IMR-90 (cell line): Measurements from ENCODE around the gene KCNAB2. TPM values are rescaled to one million over a fixed set of nuclear protein-coding genes. Genes with fewer than 3 reads are reported as not detected.

Experiments used
- ATAC-seq: fragments of 200-7000 bp; cut with Tn5 transposase; 2 replicates; pipeline ENCODE4 v1.9.1; 2020; ENCODE audit warnings: low read depth, mild to moderate bottlenecking, moderate library complexity
- BruUV-seq: library from RNA; stranded (reverse); fragments of 400-500 nt; replicated peaks from 2 replicates; lab custom pipeline; 2021; lab: Mats Ljungman, UMichigan
- CTCF ChIA-PET: fragments of 300-600 bp; formaldehyde crosslinking; extraction: SDS; loops from one replicate; lab custom pipeline; 2021; ENCODE audit warnings: antibody characterized with exemption; lab: Yijun Ruan, JAX
- POLR2A ChIA-PET: fragments of 300-600 bp; sonication (Branson Sonifier 250); formaldehyde crosslinking; loops from one replicate; lab custom pipeline; 2022; ENCODE audit warnings: antibody characterized with exemption; ENCODE audit not compliant: unreplicated experiment; lab: Charles Lee
- DNase-seq: peaks from one replicate; pipeline ENCODE4 v3.0.0; 2013
- H2AFZ ChIP-seq: replicated peaks from 2 replicates; pipeline ENCODE3; 2013; ENCODE audit warnings: low read length, mild to moderate bottlenecking; ENCODE audit not compliant: poor library complexity
- H2AK5ac ChIP-seq: 2 replicates; pipeline ENCODE4 v1.6.1; 2013; ENCODE audit warnings: low read depth, low read length, inconsistent platforms
- H2AK9ac ChIP-seq: replicated peaks from 2 replicates; pipeline ENCODE3; 2013; ENCODE audit warnings: mild to moderate bottlenecking, low read depth, low read length, moderate library complexity; ENCODE audit not compliant: poor library complexity
- H2BK120ac ChIP-seq: 2 replicates; pipeline ENCODE4 v1.6.1; 2013; ENCODE audit warnings: low read depth, low read length, inconsistent platforms
- H2BK15ac ChIP-seq: 3 replicates; pipeline ENCODE4 v1.6.1; 2013; ENCODE audit warnings: low read depth, low read length, inconsistent platforms
- H2BK20ac ChIP-seq: 2 replicates; pipeline ENCODE4 v1.6.1; 2013; ENCODE audit warnings: low read depth, mild to moderate bottlenecking, inconsistent platforms, low read length, moderate library complexity
- H2BK5ac ChIP-seq: 2 replicates; pipeline ENCODE4 v1.6.1; 2013; ENCODE audit warnings: mild to moderate bottlenecking, low read depth, low read length, inconsistent platforms; ENCODE audit not compliant: poor library complexity, severe bottlenecking
- H3K14ac ChIP-seq: replicated peaks from 2 replicates; pipeline ENCODE4 v1.6.1; 2013; ENCODE audit warnings: low read depth, low read length, inconsistent platforms
- H3K18ac ChIP-seq: 2 replicates; pipeline ENCODE4 v1.6.1; 2013; ENCODE audit warnings: low read depth, low read length, control low read depth
- H3K23ac ChIP-seq: 2 replicates; pipeline ENCODE4 v1.6.1; 2013; ENCODE audit warnings: low read depth, low read length, inconsistent platforms
- H3K27ac ChIP-seq: 2 replicates; pipeline ENCODE4 v1.5.1; 2013; ENCODE audit warnings: mild to moderate bottlenecking, control low read depth, low read length; ENCODE audit not compliant: insufficient read depth
- H3K27me3 ChIP-seq: 2 replicates; pipeline ENCODE4 v1.6.1; 2013; ENCODE audit warnings: low read length; ENCODE audit not compliant: control insufficient read depth, insufficient read depth
- H3K36me3 ChIP-seq: 2 replicates; pipeline ENCODE4 v1.6.1; 2013; ENCODE audit warnings: low read length, mixed read lengths; ENCODE audit not compliant: control insufficient read depth, insufficient read depth
- H3K4ac ChIP-seq: 2 replicates; pipeline ENCODE4 v1.6.1; 2013; ENCODE audit warnings: low read depth, low read length, inconsistent platforms
- H3K4me1 ChIP-seq: 2 replicates; pipeline ENCODE4 v1.6.1; 2013; ENCODE audit warnings: low read length, mixed read lengths; ENCODE audit not compliant: control insufficient read depth, insufficient read depth
- H3K4me2 ChIP-seq: 2 replicates; pipeline ENCODE4 v1.6.1; 2013; ENCODE audit warnings: low read depth, mild to moderate bottlenecking, control low read depth, low read length, moderate library complexity
- H3K4me3 ChIP-seq: 2 replicates; pipeline ENCODE4 v1.5.1; 2013; ENCODE audit warnings: low read depth, mild to moderate bottlenecking, control low read depth, low read length, moderate library complexity; ENCODE audit not compliant: insufficient read depth
- H3K56ac ChIP-seq: 2 replicates; pipeline ENCODE4 v1.6.1; 2013; ENCODE audit warnings: low read length, inconsistent platforms; ENCODE audit not compliant: insufficient read depth; ENCODE audit errors: extremely low read depth
- H3K79me1 ChIP-seq, 2 experiments: 2 replicates each; pipeline ENCODE4 v1.6.1; 2013; ENCODE audit warnings: low read length in 2 of 2, inconsistent platforms in 1 of 2, low read depth in 1 of 2
- H3K9ac ChIP-seq: 2 replicates; pipeline ENCODE4 v1.6.1; 2013; ENCODE audit warnings: low read depth, low read length, control low read depth
- H3K9me1 ChIP-seq: 2 replicates; pipeline ENCODE4 v1.6.1; 2013; ENCODE audit warnings: low read length, inconsistent platforms; ENCODE audit not compliant: insufficient read depth
- H3K9me3 ChIP-seq: 2 replicates; pipeline ENCODE4 v1.6.1; 2013; ENCODE audit warnings: low read length; ENCODE audit not compliant: control insufficient read depth, insufficient read depth
- H4K20me1 ChIP-seq: 2 replicates; pipeline ENCODE4 v1.6.1; 2013; ENCODE audit warnings: low read length, inconsistent platforms; ENCODE audit not compliant: insufficient read depth
- H4K5ac ChIP-seq: 2 replicates; pipeline ENCODE4 v1.6.1; 2013; ENCODE audit warnings: mild to moderate bottlenecking, low read depth, low read length, control low read depth
- H4K8ac ChIP-seq, 2 experiments: 2 replicates each; pipeline ENCODE4 v1.6.1; 2013; ENCODE audit warnings: low read depth in 2 of 2, low read length in 2 of 2, control low read depth in 1 of 2, inconsistent platforms in 1 of 2
- H4K91ac ChIP-seq: 2 replicates; pipeline ENCODE4 v1.6.1; 2013; ENCODE audit warnings: low read depth, low read length, inconsistent platforms; ENCODE audit not compliant: insufficient read depth
- BHLHE40 ChIP-seq: fragments of 150-350 bp; IDR thresholded peaks from 2 replicates; pipeline ENCODE4 v1.6.1; 2016; ENCODE audit warnings: mild to moderate bottlenecking, low read depth, low read length
- CEBPB ChIP-seq: IDR thresholded peaks from 2 replicates; pipeline ENCODE4 v1.6.1; 2012; ENCODE audit warnings: low read depth, low read length, improper control_type of control experiment
- CHD1 ChIP-seq: IDR thresholded peaks from 2 replicates; pipeline ENCODE4 v1.6.1; 2012; ENCODE audit warnings: low read depth, low read length, improper control_type of control experiment
- ELK1 ChIP-seq: fragments of 150-350 bp; IDR thresholded peaks from 2 replicates; pipeline ENCODE4 v1.6.1; 2016; ENCODE audit warnings: low read depth, mild to moderate bottlenecking, low read length, moderate library complexity, borderline replicate concordance
- FOS ChIP-seq: fragments of 150-350 bp; IDR thresholded peaks from 2 replicates; pipeline ENCODE4 v1.6.1; 2016; ENCODE audit warnings: low read depth, low read length
- MAFK ChIP-seq: IDR thresholded peaks from 2 replicates; pipeline ENCODE4 v1.6.1; 2012; ENCODE audit warnings: low read depth, low read length, improper control_type of control experiment
- MAZ ChIP-seq: IDR thresholded peaks from 2 replicates; pipeline ENCODE4 v1.6.1; 2012; ENCODE audit warnings: low read depth, mild to moderate bottlenecking, low read length, improper control_type of control experiment, moderate library complexity, borderline replicate concordance
- NFE2L2 ChIP-seq: fragments of 150-350 bp; IDR thresholded peaks from 2 replicates; pipeline ENCODE4 v1.6.1; 2016; ENCODE audit warnings: low read depth, mild to moderate bottlenecking, low read length
- POLR2A ChIP-seq: IDR thresholded peaks from 2 replicates; pipeline ENCODE4 v1.6.1; 2012; ENCODE audit warnings: mild to moderate bottlenecking, low read depth, low read length
- RAD21 ChIP-seq: IDR thresholded peaks from 2 replicates; pipeline ENCODE4 v1.6.1; 2012; ENCODE audit warnings: low read length, improper control_type of control experiment
- RCOR1 ChIP-seq: IDR thresholded peaks from 2 replicates; pipeline ENCODE4 v1.6.1; 2012; ENCODE audit warnings: mild to moderate bottlenecking, low read length, improper control_type of control experiment; ENCODE audit not compliant: insufficient replicate concordance
- RFX5 ChIP-seq: IDR thresholded peaks from 2 replicates; pipeline ENCODE4 v1.8.0; 2012; ENCODE audit warnings: low read depth, mild to moderate bottlenecking, low read length, moderate library complexity
- SMC3 ChIP-seq: fragments of 150-350 bp; IDR thresholded peaks from 2 replicates; pipeline ENCODE4 v1.6.1; 2016; ENCODE audit warnings: low read depth, mild to moderate bottlenecking, antibody characterized with exemption, low read length, moderate library complexity
- WGBS, 2 experiments: methylation state at CpG; one replicate each; pipeline versions ENCODE4 v1.1.5 to v1.1.7; 2013; ENCODE audit warnings: missing lambda C conversion rate in 2 of 2; ENCODE audit not compliant: insufficient read length in 1 of 2; ENCODE audit errors: extremely low coverage in 2 of 2; 5-methylcytosine and 5-hydroxymethylcytosine counted together
- dilution Hi-C: fragments of 300-500 bp; cut with HindIII; formaldehyde crosslinking; loops from one replicate; pipeline ENCODE4 v1.14.3; 2018; ENCODE audit warnings: low sequenced_read_pairs; ENCODE audit not compliant: unreplicated experiment
- in situ Hi-C: fragments of 300-500 bp; cut with MboI; formaldehyde crosslinking; loops from 3 replicates; pipeline ENCODE4 v1.14.3; 2019; ENCODE audit warnings: low sequenced_read_pairs, inconsistent platforms, mixed read lengths
- intact Hi-C: fragments of 100-400 bp; cut with micrococcal nuclease; formaldehyde crosslinking; loops from 2 replicates; pipeline ENCODE4 v1.10.0; 2022
- polyA plus RNA-seq, 3 experiments: library from polyadenylated mRNA; depleted of rRNA; stranded (reverse); fragments of >200 nt; gene quantifications; 2 replicates each; pipeline ENCODE4 v1.2.3, GENCODE V29; 2012; ENCODE audit warnings: low replicate concordance in 1 of 3
- total RNA-seq: library from RNA; depleted of rRNA; stranded (reverse); fragments of >200 nt; gene quantifications from 2 replicates; pipeline ENCODE4 v1.2.3, GENCODE V29; 2012

The KCNAB2 gene
- total and polyA plus RNA-seq, 2 of the 4 experiments (the other 2 are of a cell fraction): 1.3 to 4.2 TPM

- Histone ChIP-seq H3K4me1 (no peaks in the 10 kb centered on the region), H4K8ac (no peak overlapping the region), H3K27me3 (peaks cover 3% of the 10 kb centered on the region; the same call in 1 of the 2 replicates), H3K27ac (no peak overlapping the region), H3K23ac (no peak overlapping the region), H4K91ac (no peak overlapping the region), H2AK5ac (no peak overlapping the region), H3K79me1 (no peaks in the 10 kb centered on the region), H3K18ac (no peak overlapping the region), H3K4ac (no peak overlapping the region), H4K20me1 (no peaks in the 10 kb centered on the region), H3K36me3 (no peaks in the 10 kb centered on the region), H2BK120ac (no peak overlapping the region), H2BK5ac (no peak overlapping the region), H3K9ac (no peak overlapping the region), H3K4me2 (no peak overlapping the region), H3K9me1 (no peaks in the 10 kb centered on the region), H3K56ac (no peak overlapping the region), H3K9me3 (peaks cover 5% of the 10 kb centered on the region; the same call in 1 of the 2 replicates), H4K5ac (no peak overlapping the region), H3K14ac (no peak overlapping the region), H2BK20ac (no peak overlapping the region), H3K4me3 (no peak overlapping the region), H2AFZ (no peak overlapping the region), H2AK9ac (no peak overlapping the region), H2BK15ac (no peak overlapping the region)
- intact Hi-C loops: no loop called here
- ChIA-PET POLR2A (no interaction called here), CTCF (no interaction called here)
- no TSS peak for BruUV-seq
- no peak for TF ChIP-seq RAD21
- TF ChIP-seq MAZ: no peak
- no peak for TF ChIP-seq ELK1
- no peak for TF ChIP-seq BHLHE40
- no peak for TF ChIP-seq MAFK
- TF ChIP-seq POLR2A: no peak
- TF ChIP-seq NFE2L2: no peak
- TF ChIP-seq RCOR1: no peak
- no peak for TF ChIP-seq RFX5
- no peak for TF ChIP-seq CHD1
- TF ChIP-seq CEBPB: no peak
- no peak for TF ChIP-seq FOS
- no peak for TF ChIP-seq SMC3
- ATAC-seq: no peak
- in situ Hi-C loops: no loop called here
- dilution Hi-C loops: no loop called here
- DNase-seq: no peak
- WGBS, 2 experiments: 67% methylated on average over 3 of the region's 7 CpGs; no CpG with 5 or more reads in 1 of the 2 experiments
Observed at GRCh38 chr1:6130596-6130995, 84.9 kb downstream of the KCNAB2 start.
